ENCODE results near the gene RAB27A.

RAB27A gene

GRCh38 chr15:55221090-55222011 is 68.3 kb downstream of the RAB27A start:
- DNase-seq: peak; percentile 32

- DNase-seq: no peak
Measured at GRCh38 chr15:55220606-55221005, 69.0 kb downstream of the RAB27A start.

GRCh38 chr15:55218056-55218455 is 71.6 kb downstream of the RAB27A start:
- DNase-seq: no peak

GRCh38 chr15:55204464-55204863 is 85.1 kb downstream of the RAB27A start:
- no peak for DNase-seq

GRCh38 chr15:55202206-55202605 is 87.4 kb downstream of the RAB27A start:
- no peak for DNase-seq

GRCh38 chr15:55198706-55199105 is 90.9 kb downstream of the RAB27A start:
- DNase-seq: no peak

- DNase-seq: no peak
Measured at GRCh38 chr15:55197719-55198118, 91.9 kb downstream of the RAB27A start.

- no peak for DNase-seq
Measured at GRCh38 chr15:55197362-55197705, 92.3 kb downstream of the RAB27A start.

- peak; percentile 97 for DNase-seq
Measured at GRCh38 chr15:55196458-55197361, 92.9 kb downstream of the RAB27A start, which contains the start of gene RSL24D1. Gene RSL24D1, minus strand, starts transcription at chr15:55196941. Its CDS starts 51 bp downstream, at chr15:55196890.

GRCh38 chr15:55195996-55196395 is 93.6 kb downstream of the RAB27A start:
- no peak for DNase-seq

GRCh38 chr15:55194256-55194655 is 95.4 kb downstream of the RAB27A start:
- no peak for DNase-seq

- DNase-seq: no peak
Measured at GRCh38 chr15:55186331-55186730, 103.3 kb downstream of the RAB27A start.

- DNase-seq: no peak
Measured at GRCh38 chr15:55183679-55184078, 105.9 kb downstream of the RAB27A start.

GRCh38 chr15:55179141-55179540 is 110.5 kb downstream of the RAB27A start:
- no peak for DNase-seq

- DNase-seq: no peak
Measured at GRCh38 chr15:55170361-55170760, 119.3 kb downstream of the RAB27A start.

GRCh38 chr15:55168350-55168974 is 121.2 kb downstream of the RAB27A start:
- DNase-seq: peak; percentile 56

GRCh38 chr15:55164284-55164683 is 125.3 kb downstream of the RAB27A start:
- DNase-seq: no peak
